B cell (primary cell): ENCODE measurements around the gene CYTH3. TPM values are rescaled to one million over a fixed set of nuclear protein-coding genes. Genes with fewer than 3 reads are reported as not detected.
"Not testable (repeated sequence)": the region's sequence is repeated elsewhere in the genome, so short reads cannot be mapped to it uniquely, and the experiment has no call there.

Source experiments
- ATAC-seq: fragments of 200-7000 bp; cut with Tn5 transposase; one replicate; pipeline ENCODE4 v1.10.0; 2021; ENCODE audit warnings: low read depth, mild to moderate bottlenecking, moderate number of reproducible peaks, moderate library complexity
- CTCF ChIA-PET: fragments of 350-600 bp; sonication (Branson Sonifier 250); formaldehyde crosslinking; loops from one replicate; lab custom pipeline; 2021; ENCODE audit warnings: antibody characterized with exemption, inconsistent platforms; lab: Charles Lee
- POLR2A ChIA-PET: fragments of 350-600 bp; sonication (Branson Sonifier 250); formaldehyde crosslinking; loops from one replicate; lab custom pipeline; 2021; ENCODE audit warnings: antibody characterized with exemption; lab: Charles Lee
- DNase-seq: peaks from one replicate; pipeline ENCODE4 v3.0.0; 2013
- H2AFZ ChIP-seq: 2 replicates; pipeline ENCODE4 v1.6.1; 2012; ENCODE audit warnings: mild to moderate bottlenecking, low read depth, low read length; ENCODE audit not compliant: insufficient read depth, poor library complexity, severe bottlenecking
- H3K27ac ChIP-seq, 2 donors: 1 replicate in 1 of 2; 2 replicates in 1 of 2; pipeline ENCODE4 v1.5.1; 2012 to 2013; ENCODE audit warnings: low read length in 2 of 2, mild to moderate bottlenecking in 2 of 2, moderate library complexity in 1 of 2
- H3K27me3 ChIP-seq, 4 experiments: fragments of 200-600 bp in 1 of 4; sonication (generic) in 1 of 4; replicated peaks in 1 of 4; 1 replicate in 2 of 4; 2 replicates in 2 of 4; pipeline versions ENCODE4 v1.6.1 to v1.7.0; 2013 to 2016; ENCODE audit warnings: low read length in 3 of 4, mild to moderate bottlenecking in 2 of 4, mixed read lengths in 1 of 4, moderate library complexity in 1 of 4; ENCODE audit not compliant: insufficient read depth in 4 of 4, control insufficient read depth in 3 of 4; ENCODE audit errors: control extremely low read depth in 1 of 4
- H3K36me3 ChIP-seq, 2 experiments: replicated peaks in 1 of 2; 1 replicate in 1 of 2; 2 replicates in 1 of 2; pipeline versions ENCODE4 v1.6.1 to v1.7.1; 2013; ENCODE audit warnings: low read length in 1 of 2; ENCODE audit not compliant: insufficient read depth in 2 of 2, control insufficient read depth in 1 of 2; ENCODE audit errors: control extremely low read depth in 1 of 2, extremely low read depth in 1 of 2
- H3K4me1 ChIP-seq, 2 donors: fragments of 200-600 bp in 1 of 2; sonication (generic) in 1 of 2; 1 replicate in 1 of 2; 2 replicates in 1 of 2; pipeline versions ENCODE4 v1.5.1 to v1.6.1; 2013 to 2017; ENCODE audit warnings: low read length in 2 of 2; ENCODE audit not compliant: control insufficient read depth in 2 of 2, insufficient read depth in 2 of 2
- H3K4me2 ChIP-seq: replicated peaks from 2 replicates; pipeline ENCODE3; 2012; ENCODE audit warnings: mild to moderate bottlenecking, low read depth, low read length; ENCODE audit not compliant: poor library complexity, severe bottlenecking
- H3K4me3 ChIP-seq, 5 experiments: fragments of 200-600 bp in 1 of 5; sonication (generic) in 1 of 5; 1 replicate in 3 of 5; 2 replicates in 2 of 5; pipeline versions ENCODE4 v1.5.1 to v1.7.0; 2011 to 2016; ENCODE audit warnings: low read length in 4 of 5, mild to moderate bottlenecking in 4 of 5, low read depth in 2 of 5, control low read depth in 1 of 5, moderate library complexity in 1 of 5; ENCODE audit not compliant: insufficient read depth in 1 of 5; ENCODE audit errors: control extremely low read depth in 1 of 5, extremely low read depth in 1 of 5
- H3K79me2 ChIP-seq: fragments of 200-600 bp; sonication (generic); one replicate; pipeline ENCODE4 v1.6.0; 2016; ENCODE audit warnings: low read length; ENCODE audit not compliant: control insufficient read depth, insufficient read depth
- H3K9ac ChIP-seq: fragments of 200-600 bp; sonication (generic); 2 replicates; pipeline ENCODE4 v1.6.1; 2017; ENCODE audit warnings: mild to moderate bottlenecking, low read length, moderate library complexity
- H3K9me3 ChIP-seq, 3 donors: one replicate each; pipeline versions ENCODE4 v1.6.1 to v1.7.1; 2013; ENCODE audit warnings: low read length in 2 of 3; ENCODE audit not compliant: control insufficient read depth in 2 of 3, insufficient read depth in 1 of 3; ENCODE audit errors: control extremely low read depth in 1 of 3
- H4K20me1 ChIP-seq: 2 replicates; pipeline ENCODE4 v1.6.0; 2012; ENCODE audit warnings: mild to moderate bottlenecking, low read length; ENCODE audit not compliant: insufficient read depth, control insufficient read depth, poor library complexity, severe bottlenecking
- H3K27ac Mint-ChIP-seq: one replicate; pipeline ENCODE4 v1.8.0; 2021; ENCODE audit warnings: mixed read lengths
- H3K27me3 Mint-ChIP-seq: one replicate; pipeline ENCODE4 v1.8.0; 2021; ENCODE audit warnings: mixed read lengths
- H3K4me1 Mint-ChIP-seq: one replicate; pipeline ENCODE4 v1.8.0; 2021; ENCODE audit warnings: mixed read lengths
- H3K4me3 Mint-ChIP-seq: one replicate; pipeline ENCODE4 v1.8.0; 2021; ENCODE audit warnings: mixed read lengths
- H3K9me3 Mint-ChIP-seq: one replicate; pipeline ENCODE4 v1.8.0; 2022; ENCODE audit warnings: mixed read lengths; ENCODE audit not compliant: insufficient read depth
- EZH2 ChIP-seq: IDR thresholded peaks from 2 replicates; pipeline ENCODE4 v1.6.1; 2012; ENCODE audit warnings: borderline replicate concordance, low read depth, mild to moderate bottlenecking, moderate library complexity, low read length; ENCODE audit not compliant: insufficient read depth, poor library complexity, severe bottlenecking
- WGBS: methylation state at CpG from one replicate; pipeline ENCODE4 v1.1.5; 2013; ENCODE audit warnings: missing lambda C conversion rate; ENCODE audit not compliant: insufficient coverage; 5-methylcytosine and 5-hydroxymethylcytosine counted together
- intact Hi-C: fragments of 100-400 bp; cut with micrococcal nuclease; formaldehyde crosslinking; loops from one replicate; pipeline ENCODE4 v1.10.0; 2022
- polyA plus RNA-seq: library from polyadenylated mRNA; depleted of rRNA; stranded (reverse); fragments of >200 nt; gene quantifications from 2 replicates; pipeline ENCODE4 v1.2.3, GENCODE V29; 2012
- total RNA-seq, 2 donors: library from RNA; stranded (reverse); fragments of 120-200 nt in 1 of 2; gene quantifications; 1 replicate in 1 of 2; 2 replicates in 1 of 2; pipeline versions ENCODE4 v1.2.3 to v1.2.4, GENCODE V29; 2013 to 2022
- TF ChIP-seq, protein P1 (sequence below): fragments of 200-600 bp; IDR thresholded peaks from one replicate; pipeline ENCODE4 v1.8.0; 2022; ENCODE audit warnings: antibody characterized with exemption, mild to moderate bottlenecking

The CYTH3 gene
- total and polyA plus RNA-seq, 2 donors (not counting 1 experiment from before 2014, with no cell fraction given) = 5.2 to 11.3 TPM

GRCh38 chr7:6283391-6284054 lies 11.1 kb upstream of the CYTH3 start:
- H3K4me1 Mint-ChIP-seq, intact Hi-C loops, POLR2A ChIA-PET, H4K20me1 ChIP-seq, H3K27ac ChIP-seq, H2AFZ ChIP-seq, ATAC-seq, CTCF ChIA-PET, H3K9me3 Mint-ChIP-seq, H3K27me3 Mint-ChIP-seq, H3K79me2 ChIP-seq, H3K4me2 ChIP-seq, H3K4me3 Mint-ChIP-seq, H3K27me3 ChIP-seq, H3K4me3 ChIP-seq, H3K9me3 ChIP-seq, H3K9ac ChIP-seq, DNase-seq, H3K36me3 ChIP-seq, H3K4me1 ChIP-seq, H3K27ac Mint-ChIP-seq: not testable (repeated sequence)
- WGBS = 90% methylated on average over 9 of the region's 9 CpGs

DNA sequence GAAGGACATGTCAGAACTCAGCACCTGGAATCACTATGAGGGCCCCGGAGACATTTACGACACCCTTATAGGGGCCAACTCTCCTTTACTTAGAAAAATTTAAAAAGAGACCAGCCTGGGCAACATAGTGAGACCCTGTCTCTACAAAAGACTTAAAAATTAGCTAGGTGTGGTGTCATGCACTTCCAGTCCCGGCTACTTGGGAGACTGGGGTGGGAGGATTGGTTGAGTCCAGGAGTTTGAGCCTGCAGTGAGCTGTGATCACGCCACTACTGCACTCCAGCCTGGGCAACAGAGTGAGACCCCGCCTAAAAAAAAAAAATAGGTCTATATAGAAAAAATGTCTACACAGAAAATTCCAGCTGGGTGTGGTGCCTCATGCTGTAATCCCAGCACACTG lies 7.5 kb upstream of the CYTH3 start:
- H3K4me3 Mint-ChIP-seq = no peak overlapping the region
- H3K27ac ChIP-seq = no peak overlapping the region
- peaks cover 0 to 2% (median 0%) of the 10 kb centered on the region in 4 experiments for H3K27me3 ChIP-seq
- H3K27ac Mint-ChIP-seq = no peak overlapping the region
- H3K27me3 Mint-ChIP-seq = peaks cover 5% of the 10 kb centered on the region
- TF ChIP-seq EZH2 = no peak
- TF ChIP-seq, protein P1, sequence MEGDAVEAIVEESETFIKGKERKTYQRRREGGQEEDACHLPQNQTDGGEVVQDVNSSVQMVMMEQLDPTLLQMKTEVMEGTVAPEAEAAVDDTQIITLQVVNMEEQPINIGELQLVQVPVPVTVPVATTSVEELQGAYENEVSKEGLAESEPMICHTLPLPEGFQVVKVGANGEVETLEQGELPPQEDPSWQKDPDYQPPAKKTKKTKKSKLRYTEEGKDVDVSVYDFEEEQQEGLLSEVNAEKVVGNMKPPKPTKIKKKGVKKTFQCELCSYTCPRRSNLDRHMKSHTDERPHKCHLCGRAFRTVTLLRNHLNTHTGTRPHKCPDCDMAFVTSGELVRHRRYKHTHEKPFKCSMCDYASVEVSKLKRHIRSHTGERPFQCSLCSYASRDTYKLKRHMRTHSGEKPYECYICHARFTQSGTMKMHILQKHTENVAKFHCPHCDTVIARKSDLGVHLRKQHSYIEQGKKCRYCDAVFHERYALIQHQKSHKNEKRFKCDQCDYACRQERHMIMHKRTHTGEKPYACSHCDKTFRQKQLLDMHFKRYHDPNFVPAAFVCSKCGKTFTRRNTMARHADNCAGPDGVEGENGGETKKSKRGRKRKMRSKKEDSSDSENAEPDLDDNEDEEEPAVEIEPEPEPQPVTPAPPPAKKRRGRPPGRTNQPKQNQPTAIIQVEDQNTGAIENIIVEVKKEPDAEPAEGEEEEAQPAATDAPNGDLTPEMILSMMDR = no peak
- no peaks in the 10 kb centered on the region for H3K79me2 ChIP-seq
- WGBS = 100% methylated on average over 3 of the region's 5 CpGs
- DNase-seq (no peak), ATAC-seq (no peak)
- no peak overlapping the region for H3K4me3 ChIP-seq
- POLR2A ChIA-PET = interaction anchor here (0.6 kb wide), 1 partner anchor 820 kb away, joined by 3 read pairs; no protein-coding TSS in a partner anchor
- H3K4me1 Mint-ChIP-seq = no peaks in the 10 kb centered on the region
- CTCF ChIA-PET = no interaction called here
- intact Hi-C loops = no loop called here
- H3K9me3 ChIP-seq = no peaks in the 10 kb centered on the region
- H3K36me3 ChIP-seq = no peaks in the 10 kb centered on the region
- no peak overlapping the region for H2AFZ ChIP-seq
- no peaks in the 10 kb centered on the region for H3K4me1 ChIP-seq
- no peak overlapping the region for H3K9ac ChIP-seq
- H3K4me2 ChIP-seq = no peak overlapping the region
- H4K20me1 ChIP-seq = no peaks in the 10 kb centered on the region
- no peaks in the 10 kb centered on the region for H3K9me3 Mint-ChIP-seq
